ENCODE data around the gene EDDM13.
"Not testable (repeated sequence)": the region's sequence is repeated elsewhere in the genome, so short reads cannot be mapped to it uniquely, and the experiment has no call there.

Gene EDDM13

GRCh38 chr19:56321254-56321988 is 48.9 kb downstream of the EDDM13 start:
- no peak for DNase-seq (ENCODE audit: low read depth in 2 of 2)

- no peak for DNase-seq (ENCODE audit: low read depth in 2 of 2)
Measured at GRCh38 chr19:56321989-56322440, 49.5 kb downstream of the EDDM13 start.

DNA sequence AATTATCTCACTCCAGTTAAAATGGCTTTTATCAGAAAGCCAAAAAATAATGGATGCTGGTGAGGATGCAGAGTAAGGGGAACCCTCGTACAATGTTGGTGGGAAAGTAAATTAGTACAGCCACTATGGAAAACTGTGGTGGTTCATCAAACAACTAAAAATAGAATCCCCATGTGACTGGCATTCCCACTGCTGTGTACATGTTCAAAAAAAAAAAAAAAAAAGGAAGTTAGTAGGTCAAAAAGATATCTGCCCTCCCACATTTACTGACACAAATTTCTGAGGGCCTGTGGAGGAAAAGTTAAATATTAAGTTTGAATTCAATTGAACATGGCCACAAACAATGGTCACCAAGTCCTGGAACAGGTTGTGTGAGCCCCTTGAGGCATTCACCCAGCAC is 51.9 kb downstream of the EDDM13 start:
- DNase-seq (ENCODE audit: low read depth in 2 of 2) = no peak

- no peak for DNase-seq (ENCODE audit: low read depth in 2 of 2)
Measured at GRCh38 chr19:56332695-56333094, 60.1 kb downstream of the EDDM13 start.

- no peak for DNase-seq (ENCODE audit: low read depth in 2 of 2)
Measured at GRCh38 chr19:56333506-56333905, 61.0 kb downstream of the EDDM13 start.

DNA sequence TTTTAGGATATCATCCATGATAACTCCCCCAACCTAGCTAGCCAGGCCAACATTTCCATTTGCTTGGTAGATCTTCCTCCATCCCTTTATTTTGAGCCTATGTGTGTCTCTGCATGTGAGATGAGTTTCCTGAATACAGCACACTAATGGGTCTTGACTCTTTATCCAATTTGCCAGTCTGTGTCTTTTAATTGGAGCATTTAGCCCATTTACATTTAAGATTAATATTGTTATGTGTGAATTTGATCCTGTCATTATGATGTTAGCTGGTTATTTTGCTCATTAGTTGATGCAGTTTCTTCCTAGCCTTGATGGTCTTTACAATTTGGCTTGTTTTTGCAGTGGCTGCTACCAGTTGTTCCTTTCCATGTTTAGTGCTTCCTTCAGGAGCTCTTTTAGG is 62.8 kb downstream of the EDDM13 start:
- DNase-seq (ENCODE audit: low read depth in 2 of 2) = not testable (repeated sequence)

DNA sequence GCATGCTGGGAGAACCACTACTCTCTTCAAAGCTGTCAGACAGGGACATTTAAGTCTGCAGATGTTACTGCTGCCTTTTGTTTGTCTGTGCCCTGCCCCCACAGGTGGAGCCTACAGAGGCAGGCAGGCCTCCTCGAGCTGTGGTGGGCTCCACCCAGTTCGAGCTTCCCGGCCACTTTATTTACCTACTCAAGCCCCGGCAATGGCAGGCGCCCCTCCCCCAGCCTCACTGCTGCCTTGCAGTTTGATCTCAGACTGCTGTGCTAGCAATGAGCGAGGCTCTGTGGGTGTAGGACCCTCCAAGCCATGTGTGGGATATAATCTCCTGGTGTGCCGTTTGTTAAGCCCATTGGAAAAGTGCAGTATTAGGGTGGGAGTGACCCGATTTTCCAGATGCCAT is 64.5 kb downstream of the EDDM13 start:
- not testable (repeated sequence) for DNase-seq (ENCODE audit: low read depth in 2 of 2)

DNA sequence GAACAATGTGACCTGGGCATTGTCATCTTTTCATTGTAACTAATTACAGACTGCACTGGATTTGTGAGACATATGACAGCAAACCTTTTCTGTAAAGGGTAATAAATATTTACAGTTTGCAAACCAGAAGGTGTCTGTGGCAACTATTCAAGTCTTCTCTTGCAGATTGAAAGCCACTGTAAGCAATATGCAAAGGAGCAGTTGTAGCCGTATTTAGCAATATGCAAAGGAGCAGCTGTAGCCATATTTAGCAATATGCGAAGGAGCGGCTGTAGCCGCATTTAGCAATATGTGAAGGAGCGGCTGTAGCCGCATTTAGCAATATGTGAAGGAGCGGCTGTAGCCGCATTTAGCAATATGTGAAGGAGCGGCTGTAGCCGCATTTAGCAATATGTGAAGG is 66.5 kb downstream of the EDDM13 start:
- DNase-seq (ENCODE audit: low read depth in 2 of 2) = not testable (repeated sequence)

DNA sequence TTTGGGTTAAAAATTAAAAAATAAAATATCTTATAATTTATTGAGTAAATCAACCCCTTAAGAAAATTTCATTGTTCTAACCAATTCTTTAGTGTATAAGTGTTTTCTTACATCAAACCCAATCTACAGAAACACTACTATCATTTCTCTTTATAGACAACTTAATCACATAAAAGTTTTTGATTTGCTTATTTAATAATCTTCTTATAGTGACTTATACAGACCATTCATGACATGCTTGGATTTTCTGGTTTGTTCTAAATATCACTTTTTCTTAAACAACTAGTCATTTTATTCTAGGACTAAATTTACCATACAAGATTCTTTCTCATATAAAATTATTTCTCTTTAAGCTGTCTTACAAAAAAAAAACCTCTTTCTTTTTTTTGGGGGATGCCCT is 69.4 kb downstream of the EDDM13 start:
- DNase-seq (ENCODE audit: low read depth in 2 of 2) = no peak

DNA sequence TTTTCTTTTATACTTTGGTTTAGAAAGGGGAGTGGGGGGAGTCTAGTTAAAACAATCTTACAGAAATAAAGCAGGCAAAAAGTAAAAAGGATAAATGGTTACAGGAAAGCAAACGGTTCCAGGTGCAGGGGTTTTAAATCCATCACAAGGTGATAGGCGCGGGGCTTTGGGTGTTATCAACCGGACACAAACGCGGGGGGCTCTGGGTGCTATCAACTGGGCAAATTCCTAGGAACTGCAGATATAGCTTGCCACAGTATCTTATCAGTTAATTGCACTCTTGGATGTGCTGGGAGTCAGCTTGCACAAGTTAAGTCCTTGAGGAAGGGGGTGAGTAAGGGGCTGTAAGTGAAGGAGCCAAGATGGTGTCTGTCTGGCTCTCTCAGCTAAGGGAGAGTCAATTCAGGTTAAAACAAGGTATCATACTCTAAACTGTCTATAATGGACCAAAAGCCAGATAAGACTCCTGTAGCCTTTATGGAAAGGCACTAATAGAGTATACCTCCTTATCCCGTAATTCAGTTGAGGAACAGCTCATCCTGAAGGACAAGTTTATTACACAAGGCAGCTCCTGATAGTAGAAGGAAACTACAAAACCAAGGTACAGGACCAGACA is 74.7 kb downstream of the EDDM13 start:
- no peak for DNase-seq (ENCODE audit: low read depth in 2 of 2)

GRCh38 chr19:56348289-56348877 is 75.8 kb downstream of the EDDM13 start:
- DNase-seq (ENCODE audit: low read depth in 2 of 2) = no peak

DNA sequence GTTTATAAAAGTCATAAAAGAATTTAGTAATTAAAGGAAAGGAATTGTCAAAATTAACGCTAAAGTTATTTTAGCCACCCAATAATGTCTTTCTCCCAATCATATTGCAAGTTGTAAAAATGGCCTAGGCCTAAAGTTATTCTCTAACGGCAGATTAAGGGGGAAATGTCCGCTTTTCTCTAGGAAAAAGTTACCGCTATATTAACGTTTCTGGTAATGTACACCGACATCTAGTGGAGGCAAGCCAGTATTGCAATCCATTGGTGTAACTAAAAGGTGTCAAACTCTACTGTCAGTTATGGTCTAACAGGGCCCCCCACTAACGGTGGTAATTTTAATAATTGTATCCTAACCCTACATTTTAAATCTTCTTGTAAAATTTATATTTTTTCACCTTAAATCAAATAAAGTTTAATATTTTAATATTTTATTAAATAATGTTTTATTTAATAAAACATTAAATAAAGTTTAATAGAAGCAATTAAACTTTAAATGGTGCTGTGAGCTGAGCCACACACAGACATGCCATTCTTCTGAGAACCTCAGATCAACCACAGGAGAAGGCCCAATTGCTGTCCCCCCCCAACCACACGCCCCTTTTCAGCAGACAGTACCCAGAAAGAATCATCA is 78.0 kb downstream of the EDDM13 start:
- DNase-seq (ENCODE audit: low read depth in 2 of 2) = peak in 1 of 2 donors; percentile 17

- no peak for DNase-seq (ENCODE audit: low read depth in 2 of 2)
Measured at GRCh38 chr19:56351208-56351607, 78.7 kb downstream of the EDDM13 start.

GRCh38 chr19:56355517-56355916 is 83.0 kb downstream of the EDDM13 start:
- no peak for DNase-seq (ENCODE audit: low read depth in 2 of 2)

DNA sequence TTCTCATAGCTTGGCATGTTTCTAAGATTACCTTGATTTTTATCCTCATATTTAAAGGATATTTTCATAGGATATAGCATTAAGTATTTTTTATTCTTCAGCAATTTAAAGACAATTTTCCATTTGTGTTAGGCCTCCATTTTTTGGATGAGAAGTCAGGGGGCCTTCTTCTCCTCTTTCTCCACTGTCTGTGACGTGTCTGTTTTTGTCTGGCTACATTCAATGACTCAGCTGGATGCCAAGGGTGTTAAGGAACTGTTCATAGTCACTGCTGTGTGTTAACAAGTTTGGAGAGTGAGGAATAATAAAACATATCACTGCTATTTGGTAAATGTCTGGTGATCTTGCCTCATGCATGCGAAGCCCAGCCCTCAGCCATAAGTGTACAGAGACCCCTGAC is 84.4 kb downstream of the EDDM13 start:
- no peak for DNase-seq (ENCODE audit: low read depth in 2 of 2)

All from stimulated activated CD4-positive, alpha-beta T cell treated with anti-CD3 and anti-CD28 coated beads, Interleukin-1b, Interleukin-23, amount 100 ng/mL, for 1 hour (primary cell).